Keratinocyte (primary cell): ENCODE measurements around the gene DPYD. TPM values are rescaled to one million over a fixed set of nuclear protein-coding genes. Genes with fewer than 3 reads are reported as not detected.

Source experiments
- DNase-seq: peaks from one replicate; pipeline ENCODE4 v3.0.0-alpha.2; 2011; ENCODE audit warnings: low read depth, missing footprints, low spot score
- FAIRE-seq: peaks from 2 replicates; lab custom pipeline; 2011; peaks lifted over from hg19 to GRCh38; lab: Jason Lieb, UNC
- H2AFZ ChIP-seq: 2 replicates; pipeline ENCODE4 v1.6.0; 2012; ENCODE audit warnings: low read length, control low read depth, inconsistent platforms; ENCODE audit not compliant: control insufficient read depth
- H3K27ac ChIP-seq: 2 replicates; pipeline ENCODE4 v1.5.1; 2011; ENCODE audit warnings: low read length; ENCODE audit not compliant: control insufficient read depth, insufficient read depth
- H3K27me3 ChIP-seq: 3 replicates; pipeline ENCODE4 v1.6.0; 2011; ENCODE audit warnings: low read length; ENCODE audit not compliant: control insufficient read depth, insufficient read depth; ENCODE audit errors: extremely low read depth
- H3K36me3 ChIP-seq, 2 experiments: 2 replicates in 1 of 2; 3 replicates in 1 of 2; pipeline ENCODE4 v1.5.1; 2011; ENCODE audit warnings: low read length in 2 of 2, mild to moderate bottlenecking in 1 of 2; ENCODE audit not compliant: control insufficient read depth in 2 of 2, insufficient read depth in 2 of 2; ENCODE audit errors: extremely low read depth in 1 of 2
- H3K4me1 ChIP-seq: 3 replicates; pipeline ENCODE4 v1.5.1; 2011; ENCODE audit warnings: low read length; ENCODE audit not compliant: control insufficient read depth, insufficient read depth; ENCODE audit errors: extremely low read depth
- H3K4me2 ChIP-seq: 3 replicates; pipeline ENCODE4 v1.6.0; 2011; ENCODE audit warnings: low read depth, low read length; ENCODE audit not compliant: control insufficient read depth, insufficient read depth; ENCODE audit errors: extremely low read depth
- H3K4me3 ChIP-seq, 3 experiments: fragments of 200-600 bp in 1 of 3; sonication (generic) in 1 of 3; 2 replicates in 2 of 3; 3 replicates in 1 of 3; pipeline ENCODE4 v1.5.1; 2011 to 2016; ENCODE audit warnings: low read length in 3 of 3, mild to moderate bottlenecking in 3 of 3, control low read depth in 2 of 3, inconsistent platforms in 1 of 3, low read depth in 1 of 3, mixed read lengths in 1 of 3, mixed run types in 1 of 3, moderate library complexity in 1 of 3; ENCODE audit not compliant: control insufficient read depth in 2 of 3, insufficient read depth in 2 of 3; ENCODE audit errors: extremely low read depth in 1 of 3
- H3K79me2 ChIP-seq: 2 replicates; pipeline ENCODE4 v1.6.0; 2012; ENCODE audit warnings: low read length; ENCODE audit not compliant: control insufficient read depth, insufficient read depth
- H3K9ac ChIP-seq: 3 replicates; pipeline ENCODE4 v1.6.0; 2011; ENCODE audit warnings: low read length; ENCODE audit not compliant: control insufficient read depth, insufficient read depth; ENCODE audit errors: extremely low read depth
- H3K9me1 ChIP-seq: 3 replicates; pipeline ENCODE4 v1.6.0; 2011; ENCODE audit warnings: low read length; ENCODE audit not compliant: control insufficient read depth, insufficient read depth; ENCODE audit errors: extremely low read depth
- H3K9me3 ChIP-seq: 2 replicates; pipeline ENCODE4 v1.5.1; 2012; ENCODE audit warnings: low read depth, low read length; ENCODE audit not compliant: control insufficient read depth
- H4K20me1 ChIP-seq: 3 replicates; pipeline ENCODE4 v1.6.0; 2011; ENCODE audit warnings: low read length; ENCODE audit not compliant: control insufficient read depth, insufficient read depth; ENCODE audit errors: extremely low read depth
- CTCF ChIP-seq, 3 experiments: IDR thresholded peaks in 1 of 3; conservative IDR thresholded peaks in 1 of 3; optimal IDR thresholded peaks in 1 of 3; 2 replicates in 2 of 3; 3 replicates in 1 of 3; pipeline versions ENCODE3 to v1.5.1; 2011; ENCODE audit warnings: low read length in 3 of 3, mild to moderate bottlenecking in 3 of 3, moderate library complexity in 2 of 3, control low read depth in 1 of 3, inconsistent platforms in 1 of 3; ENCODE audit not compliant: insufficient read depth in 2 of 3; ENCODE audit errors: extremely low read depth in 1 of 3
- EZH2 ChIP-seq: IDR thresholded peaks from one replicate; pipeline ENCODE4 v1.6.1; 2012; ENCODE audit warnings: inconsistent platforms, mild to moderate bottlenecking, low read length, moderate library complexity
- dilution Hi-C: fragments of 300-500 bp; cut with MboI; formaldehyde crosslinking; loops from one replicate; pipeline ENCODE4 v1.7.0; 2020; ENCODE audit warnings: low sequenced_read_pairs; ENCODE audit not compliant: extremely low pct_ligation_motif_present
- polyA plus RNA-seq, 5 experiments: library from polyadenylated mRNA; depleted of rRNA in 3 of 5; stranded (reverse) in 3 of 5; stranded (forward) in 1 of 5; unstranded in 1 of 5; fragments of >200 nt; gene quantifications; 1 replicate in 1 of 5; 2 replicates in 3 of 5; 3 replicates in 1 of 5; pipeline versions ENCODE4 v1.2.1 to v1.2.3, GENCODE V29; 2011 to 2012; ENCODE audit warnings: missing spikeins in 2 of 5, low read depth in 1 of 5, low replicate concordance in 1 of 5

DPYD gene
- polyA plus RNA-seq, 1 donor (not counting 4 experiments of a cell fraction or from before 2014, with no cell fraction given), result 1.9 TPM

- H4K20me1 ChIP-seq, result no peaks in the 10 kb centered on the region
- no peak overlapping the region for H3K27ac ChIP-seq
- no peaks in the 10 kb centered on the region for H3K9me3 ChIP-seq
- DNase-seq, result no peak
- TF ChIP-seq EZH2, result no peak
- no peak for TF ChIP-seq CTCF (optimal IDR thresholded peaks at IDR 0.05 in 1 of 3, IDR thresholded peaks at IDR 0.05 in 1 of 3, conservative IDR thresholded peaks at IDR 0.05 in 1 of 3; ENCODE audit: extremely low read depth in 1 of 3, insufficient read depth in 2 of 3, low read length in 3 of 3)
- H3K9ac ChIP-seq, result no peak overlapping the region
- no peaks in the 10 kb centered on the region for H3K36me3 ChIP-seq
- no peak overlapping the region for H3K4me3 ChIP-seq
- no peaks in the 10 kb centered on the region for H3K79me2 ChIP-seq
- no peak for FAIRE-seq
- peaks cover 2% of the 10 kb centered on the region for H3K4me1 ChIP-seq
- H2AFZ ChIP-seq, result no peak overlapping the region
- H3K27me3 ChIP-seq, result no peaks in the 10 kb centered on the region
- no peak overlapping the region for H3K4me2 ChIP-seq
- no peaks in the 10 kb centered on the region for H3K9me1 ChIP-seq
- dilution Hi-C loops, result no loop called here
These were observed 9.3 kb upstream of the DPYD start for GRCh38 chr1:97929874-97930851.

GRCh38 chr1:97926017-97926708, 5.3 kb upstream of the DPYD start:
- no peak for DNase-seq
- Histone ChIP-seq H3K79me2 (no peaks in the 10 kb centered on the region), H2AFZ (no peak overlapping the region), H3K27ac (no peak overlapping the region), H3K4me1 (peaks cover 8% of the 10 kb centered on the region), H3K27me3 (no peaks in the 10 kb centered on the region), H4K20me1 (no peaks in the 10 kb centered on the region), H3K36me3 (no peaks in the 10 kb centered on the region), H3K9me3 (no peaks in the 10 kb centered on the region), H3K4me2 (no peak overlapping the region), H3K4me3 (no peak overlapping the region), H3K9ac (no peak overlapping the region), H3K9me1 (no peaks in the 10 kb centered on the region)
- dilution Hi-C loops, result no loop called here
- FAIRE-seq, result no peak
- TF ChIP-seq EZH2 (no peak), CTCF (optimal IDR thresholded peaks at IDR 0.05 in 1 of 3, IDR thresholded peaks at IDR 0.05 in 1 of 3, conservative IDR thresholded peaks at IDR 0.05 in 1 of 3; ENCODE audit: extremely low read depth in 1 of 3, insufficient read depth in 2 of 3, low read length in 3 of 3) (no peak)
